DMS 273 (cell line): ENCODE results near the gene BLACAT1.
"Not testable (repeated sequence)": the region's sequence is repeated elsewhere in the genome, so short reads cannot be mapped to it uniquely, and the experiment has no call there.

ENCODE experiments used
- DNase-seq: peaks from one replicate; lab custom pipeline; 2025; ENCODE audit not compliant: unreplicated experiment; lab: John Stamatoyannopoulos, UW

Gene BLACAT1

DNA sequence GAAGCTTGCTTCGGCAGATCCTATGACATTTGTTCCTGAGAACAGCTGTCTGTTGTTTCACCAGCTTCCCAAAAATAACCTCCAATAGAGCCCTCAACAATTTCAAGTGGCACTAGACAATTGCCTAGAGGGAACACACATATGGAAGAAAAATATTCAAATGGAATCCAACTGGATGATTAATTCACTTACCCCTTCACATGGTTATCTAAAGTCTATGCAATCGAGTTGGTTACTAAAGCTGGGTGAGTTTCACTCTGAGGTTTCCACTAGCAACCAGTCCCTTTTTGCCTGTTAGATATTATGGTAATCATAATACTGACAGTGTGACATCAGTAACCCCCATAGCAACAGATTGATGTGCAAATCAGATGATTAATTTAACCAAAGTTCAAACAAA is 34.0 kb downstream of the BLACAT1 start, which contains the start of gene LEMD1:
TSS of gene LEMD1 (minus strand) at position 259 of the 400 bp plus-strand sequence. CDS start 1,520 bp downstream, outside the sequence.
- no peak for DNase-seq

- DNase-seq: no peak
These were observed 34.9 kb downstream of the BLACAT1 start for GRCh38 chr1:205420938-205421337.

GRCh38 chr1:205417870-205418635 is 37.8 kb downstream of the BLACAT1 start:
- no peak for DNase-seq

DNA sequence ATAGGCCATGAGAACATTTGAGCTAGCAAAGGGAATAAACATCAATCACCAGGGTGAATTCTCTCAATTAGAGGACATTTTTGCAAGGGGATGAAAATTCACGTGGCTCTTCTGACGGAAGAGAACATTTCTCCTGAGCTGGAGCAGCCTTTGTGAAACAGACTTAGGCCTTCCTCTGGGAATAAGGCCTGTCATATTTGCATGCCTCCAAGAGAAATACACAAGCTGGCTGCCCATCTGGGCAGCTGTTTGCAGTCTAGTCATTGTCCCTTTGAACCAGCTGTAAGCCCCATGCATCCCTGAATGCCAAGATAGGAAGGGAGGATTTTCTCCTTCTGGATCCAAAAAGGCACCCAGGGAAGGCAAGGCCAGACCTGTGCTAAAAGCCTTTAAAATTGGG is 39.5 kb downstream of the BLACAT1 start:
- peak; percentile 78 for DNase-seq

DNA sequence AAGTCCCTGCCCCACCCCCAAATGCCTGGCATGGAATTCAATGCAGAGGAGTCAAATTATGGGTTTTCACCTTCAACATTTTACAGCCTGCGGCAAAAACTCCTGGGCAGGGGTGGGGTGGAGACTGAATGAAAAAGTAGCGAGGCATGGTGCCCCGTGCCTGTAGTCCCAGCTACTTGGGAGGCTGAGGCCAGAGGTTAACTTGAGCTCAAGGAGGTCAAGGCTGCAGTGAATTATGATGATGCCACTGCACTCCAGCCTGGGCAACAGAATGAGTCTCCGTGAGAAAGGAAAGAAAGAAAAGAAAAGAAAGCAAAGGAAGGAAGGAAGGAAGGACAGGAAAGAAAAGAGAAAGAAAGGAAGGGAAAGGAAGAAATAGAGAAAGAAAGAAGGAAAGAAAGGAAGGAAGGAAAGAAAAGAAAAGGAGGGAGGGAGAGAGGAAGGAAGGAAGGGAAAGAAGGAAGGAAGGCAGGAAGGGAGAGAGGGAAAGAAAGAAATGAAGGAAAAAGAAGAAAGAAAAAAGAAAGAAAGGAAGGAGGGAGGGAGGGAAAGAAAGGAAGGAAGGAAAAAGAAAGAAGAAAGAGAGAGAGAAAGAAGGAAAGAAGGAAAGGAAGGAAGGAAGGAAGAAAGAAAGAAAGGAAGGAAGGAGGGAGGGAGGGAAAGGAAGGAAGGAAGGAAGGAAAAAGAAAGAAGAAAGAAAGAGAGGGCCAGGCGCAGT is 45.1 kb downstream of the BLACAT1 start:
- no peak for DNase-seq

DNA sequence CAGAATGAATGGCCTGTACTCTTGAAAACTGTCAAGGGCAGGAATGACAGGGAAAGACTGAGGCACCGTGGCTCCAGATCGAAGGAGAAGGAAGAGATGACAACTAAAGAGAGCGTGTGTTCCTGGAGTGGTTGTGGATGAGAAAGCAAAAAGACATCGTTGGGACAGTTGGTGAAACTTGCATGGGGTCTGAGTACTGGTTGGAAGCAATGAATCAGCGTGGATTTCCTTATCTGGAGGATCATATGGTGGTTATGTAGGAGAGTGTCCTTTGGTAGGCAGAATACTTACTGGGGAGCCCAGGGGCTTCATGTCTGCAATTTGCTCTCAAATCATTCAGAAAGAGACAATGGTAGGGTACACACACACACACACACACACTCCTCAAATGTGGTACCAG is 47.9 kb downstream of the BLACAT1 start:
- no peak for DNase-seq

- not testable (repeated sequence) for DNase-seq
These were observed 49.6 kb downstream of the BLACAT1 start for GRCh38 chr1:205406252-205406651.
